Smooth muscle cell (in vitro differentiated cells): ENCODE data around the gene FAM83F. TPM values are rescaled to one million over a fixed set of nuclear protein-coding genes. Genes with fewer than 3 reads are reported as not detected.

Experiments
- DNase-seq: peaks from one replicate; lab custom pipeline; 2025; ENCODE audit not compliant: unreplicated experiment; lab: John Stamatoyannopoulos, UW
- H2AFZ ChIP-seq: fragments of 200-600 bp; sonication (generic); 2 replicates; pipeline ENCODE4 v1.6.0; 2016; ENCODE audit warnings: antibody characterized with exemption, low read depth, mild to moderate bottlenecking
- H3F3A ChIP-seq: fragments of 200-600 bp; sonication (generic); 2 replicates; pipeline ENCODE4 v1.6.0; 2017; ENCODE audit warnings: antibody characterized with exemption, low read depth
- H3K27ac ChIP-seq: fragments of 200-600 bp; sonication (generic); 2 replicates; pipeline ENCODE4 v1.5.1; 2016; ENCODE audit warnings: low read depth, mild to moderate bottlenecking
- H3K27me3 ChIP-seq: fragments of 200-600 bp; sonication (generic); 2 replicates; pipeline ENCODE4 v1.6.1; 2016; ENCODE audit warnings: low read depth, mild to moderate bottlenecking
- H3K36me3 ChIP-seq: fragments of 200-600 bp; sonication (generic); 2 replicates; pipeline ENCODE4 v1.5.1; 2016; ENCODE audit warnings: low read depth
- H3K4me1 ChIP-seq: fragments of 200-600 bp; sonication (generic); 2 replicates; pipeline ENCODE4 v1.5.1; 2016; ENCODE audit warnings: low read depth
- H3K4me2 ChIP-seq: fragments of 200-600 bp; sonication (generic); 2 replicates; pipeline ENCODE4 v1.6.0; 2016; ENCODE audit warnings: mild to moderate bottlenecking
- H3K4me3 ChIP-seq: fragments of 200-600 bp; sonication (generic); 2 replicates; pipeline ENCODE4 v1.5.1; 2016; ENCODE audit warnings: mild to moderate bottlenecking
- H3K79me2 ChIP-seq: fragments of 200-600 bp; sonication (generic); 2 replicates; pipeline ENCODE4 v1.6.0; 2016; ENCODE audit warnings: low read depth, mild to moderate bottlenecking
- H3K9ac ChIP-seq: fragments of 200-600 bp; sonication (generic); 2 replicates; pipeline ENCODE4 v1.6.0; 2016; ENCODE audit warnings: low read depth
- H3K9me3 ChIP-seq: fragments of 200-600 bp; sonication (generic); replicated peaks from 2 replicates; pipeline ENCODE4 v1.5.1; 2016; ENCODE audit warnings: low read depth
- H4K20me1 ChIP-seq: fragments of 200-600 bp; sonication (generic); 2 replicates; pipeline ENCODE4 v1.6.0; 2016; ENCODE audit warnings: low read depth
- CTCF ChIP-seq: fragments of 200-600 bp; sonication (generic); IDR thresholded peaks from 2 replicates; pipeline ENCODE4 v1.5.1; 2017; ENCODE audit warnings: borderline replicate concordance, mild to moderate bottlenecking, antibody characterized with exemption; ENCODE audit not compliant: insufficient read depth, poor library complexity, severe bottlenecking
- WGBS: methylation state at CpG from one replicate; pipeline ENCODE4 v1.1.7; 2016; ENCODE audit warnings: low lambda C conversion rate; 5-methylcytosine and 5-hydroxymethylcytosine counted together
- polyA plus RNA-seq: library from polyadenylated mRNA; unstranded; fragments of >200 nt; fragmentation: Nextera tagmentation; extraction: Ambion mirVana; gene quantifications from 2 replicates; pipeline ENCODE4 v1.2.1, GENCODE V29; 2016
- total RNA-seq: library from RNA; depleted of rRNA; stranded (reverse); fragments of >200 nt; gene quantifications from 2 replicates; pipeline ENCODE4 v1.2.3, GENCODE V29; 2014

FAM83F gene
- total and polyA plus RNA-seq, 2 experiments from 2014 or later: 1.4 to 1.6 TPM

GRCh38 chr22:39970742-39971141 lies 24.0 kb upstream of the FAM83F start:
- no peak for DNase-seq
- Histone ChIP-seq H2AFZ (no peak overlapping the region), H3K79me2 (no peaks in the 10 kb centered on the region), H3K27me3 (peaks cover 7% of the 10 kb centered on the region), H3K4me1 (peaks cover 13% of the 10 kb centered on the region), H3K9me3 (no peaks in the 10 kb centered on the region), H3K4me2 (no peak overlapping the region), H3K9ac (no peak overlapping the region), H3K36me3 (no peaks in the 10 kb centered on the region), H3F3A (no peaks in the 10 kb centered on the region), H4K20me1 (no peaks in the 10 kb centered on the region), H3K27ac (no peak overlapping the region), H3K4me3 (no peak overlapping the region)
- TF ChIP-seq CTCF: no peak
- 98% methylated on average over 10 of the region's 10 CpGs for WGBS

- H3K27ac ChIP-seq: no peak overlapping the region
- H4K20me1 ChIP-seq: no peaks in the 10 kb centered on the region
- no peak for TF ChIP-seq CTCF
- H2AFZ ChIP-seq: no peak overlapping the region
- 77% methylated on average over 5 of the region's 5 CpGs for WGBS
- H3K27me3 ChIP-seq: peaks cover 18% of the 10 kb centered on the region
- H3K9ac ChIP-seq: no peak overlapping the region
- no peak overlapping the region for H3K4me3 ChIP-seq
- peaks cover 13% of the 10 kb centered on the region for H3K4me1 ChIP-seq
- H3F3A ChIP-seq: no peaks in the 10 kb centered on the region
- H3K9me3 ChIP-seq: no peaks in the 10 kb centered on the region
- H3K79me2 ChIP-seq: no peaks in the 10 kb centered on the region
- no peaks in the 10 kb centered on the region for H3K36me3 ChIP-seq
- DNase-seq: no peak
- no peak overlapping the region for H3K4me2 ChIP-seq
Measured at GRCh38 chr22:39972641-39973040, 22.1 kb upstream of the FAM83F start.

GRCh38 chr22:39973656-39974055 lies 21.1 kb upstream of the FAM83F start:
- Histone ChIP-seq H3K4me3 (no peak overlapping the region), H3K27me3 (peaks cover 23% of the 10 kb centered on the region), H4K20me1 (no peaks in the 10 kb centered on the region), H2AFZ (no peak overlapping the region), H3K79me2 (no peaks in the 10 kb centered on the region), H3K36me3 (no peaks in the 10 kb centered on the region), H3K9me3 (no peaks in the 10 kb centered on the region), H3K27ac (no peak overlapping the region), H3K4me1 (peaks cover 3% of the 10 kb centered on the region), H3F3A (no peaks in the 10 kb centered on the region), H3K4me2 (no peak overlapping the region), H3K9ac (no peak overlapping the region)
- WGBS: 83% methylated on average over 5 of the region's 5 CpGs
- DNase-seq: no peak
- no peak for TF ChIP-seq CTCF

GRCh38 chr22:39974065-39974464 lies 20.7 kb upstream of the FAM83F start:
- no peak for TF ChIP-seq CTCF
- Histone ChIP-seq H2AFZ (no peak overlapping the region), H3K4me1 (no peaks in the 10 kb centered on the region), H3K4me2 (no peak overlapping the region), H3F3A (no peaks in the 10 kb centered on the region), H3K9me3 (no peaks in the 10 kb centered on the region), H3K27me3 (peaks cover 23% of the 10 kb centered on the region), H3K27ac (no peak overlapping the region), H4K20me1 (no peaks in the 10 kb centered on the region), H3K4me3 (no peak overlapping the region), H3K36me3 (no peaks in the 10 kb centered on the region), H3K9ac (no peak overlapping the region), H3K79me2 (no peaks in the 10 kb centered on the region)
- 89% methylated on average over 5 of the region's 5 CpGs for WGBS
- DNase-seq: no peak
